ENCODE data around the gene ZNF155. TPM values are rescaled to one million over a fixed set of nuclear protein-coding genes. Genes with fewer than 3 reads are reported as not detected.

The ZNF155 gene
- polyA plus RNA-seq, 3 donors from 2014 or later: 2.1 to 3.0 (median 2.6) TPM

DNA sequence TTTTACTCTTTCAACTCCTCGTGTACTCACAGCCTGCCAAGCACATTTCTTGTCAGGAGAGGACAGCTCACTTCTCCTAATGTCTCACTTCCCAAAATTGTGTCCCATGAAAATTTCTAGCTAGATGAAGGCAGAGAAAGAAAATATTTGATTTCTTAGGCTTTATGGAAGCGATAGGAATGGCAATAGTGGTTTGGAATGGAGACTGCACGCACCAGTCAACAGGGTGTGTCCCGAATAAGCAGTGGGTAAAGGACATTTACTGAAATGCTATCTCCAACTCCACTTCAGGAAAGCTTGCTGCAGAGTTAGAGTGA lies 40.9 kb downstream of the ZNF155 start:
- H3K36me3 Mint-ChIP-seq: peaks cover 38 to 43% (median 40%) of the 10 kb centered on the region in 3 donors
- peaks cover 4 to 41% (median 23%) of the 10 kb centered on the region in 6 donors for H3K9me3 Mint-ChIP-seq
- H3K27ac Mint-ChIP-seq: peak overlapping the region; percentile 81 to 98 (median 92)
- DNase-seq: no peak
- H3K27me3 Mint-ChIP-seq (ENCODE audit: low read depth in 3 of 3): peaks cover 2 to 19% (median 8%) of the 10 kb centered on the region in 3 donors
- peaks cover 22 to 35% of the 10 kb centered on the region in 2 donors for H3K4me1 Mint-ChIP-seq
- peak overlapping the region; percentile 93 to 100 (median 96) for H3K4me3 Mint-ChIP-seq

DNA sequence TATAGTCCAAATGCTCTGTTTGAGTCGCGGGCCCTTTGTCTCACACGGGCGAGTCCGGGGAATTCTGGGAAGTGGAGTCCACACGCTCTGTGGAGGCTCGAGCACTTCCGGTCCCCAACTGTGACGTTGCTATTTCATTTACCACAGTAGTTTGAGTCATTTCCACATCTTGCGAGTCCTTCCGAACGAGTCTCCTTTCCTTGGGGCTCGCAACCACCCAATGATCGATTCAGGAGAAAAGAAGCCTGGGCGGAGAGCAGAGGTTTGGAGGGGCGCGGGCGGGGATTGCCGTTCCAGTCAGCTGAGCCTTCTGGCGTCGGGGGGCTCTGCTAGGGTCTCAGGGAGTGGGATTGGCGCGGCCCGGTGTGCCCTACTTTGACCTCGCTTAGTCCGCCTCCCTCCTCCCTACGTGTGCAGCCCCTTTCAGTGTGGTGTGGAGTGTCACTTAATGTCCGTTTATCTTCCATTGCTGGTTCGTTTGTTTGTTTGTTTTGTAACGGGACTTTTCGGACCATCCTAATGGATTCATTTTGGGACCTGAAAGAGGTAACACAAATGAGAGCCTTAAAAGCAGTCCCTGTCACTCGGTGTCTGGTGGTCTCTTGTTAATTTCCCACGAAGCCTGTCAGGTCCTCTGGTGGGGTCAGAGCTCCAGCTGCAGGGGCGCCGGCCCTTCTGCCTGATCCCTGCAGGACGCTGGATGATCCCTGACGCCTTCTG lies 41.4 kb downstream of the ZNF155 start, which contains the start of gene ZNF222:
TSS of gene ZNF222 (plus strand) at position 163 of the 720 bp plus-strand sequence. CDS start at position 221, 58 bp downstream.
- Mint-ChIP-seq H3K36me3 (peaks cover 43 to 45% (median 44%) of the 10 kb centered on the region in 3 donors), H3K4me3 (peak within 1 kb of the TSS; percentile 93 to 100 (median 96)), H3K4me1 (peaks cover 22 to 35% of the 10 kb centered on the region in 2 donors), H3K27me3 (ENCODE audit: low read depth in 3 of 3) (peaks cover 2 to 19% (median 8%) of the 10 kb centered on the region in 3 donors), H3K27ac (peak within 1 kb of the TSS; percentile 81 to 98 (median 92)), H3K9me3 (peaks cover 9 to 41% (median 26%) of the 10 kb centered on the region in 6 donors)
- peak; percentile 68 to 76 (median 73) for DNase-seq

DNA sequence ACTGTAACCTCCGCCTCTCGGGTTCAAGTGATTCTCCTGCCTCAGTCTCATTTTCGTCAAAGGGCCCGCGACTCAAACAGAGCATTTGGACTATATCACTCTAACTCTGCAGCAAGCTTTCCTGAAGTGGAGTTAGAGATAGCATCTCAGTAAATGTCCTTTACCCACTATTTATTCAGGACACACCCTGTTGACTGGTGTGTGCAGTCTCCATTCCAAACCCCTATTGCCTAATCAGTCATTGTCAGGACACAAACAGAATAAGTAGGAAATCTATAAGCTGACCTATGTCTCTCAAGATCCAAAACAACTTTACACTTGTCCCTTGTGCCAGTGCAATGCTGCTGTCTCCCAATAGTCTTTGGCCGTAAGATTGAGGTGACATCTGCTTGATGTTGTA lies 42.6 kb downstream of the ZNF155 start:
- Mint-ChIP-seq H3K4me3 (peak overlapping the region; percentile 37 to 100 (median 96)), H3K4me1 (peaks cover 22 to 35% of the 10 kb centered on the region in 2 donors), H3K36me3 (peaks cover 51 to 56% (median 54%) of the 10 kb centered on the region in 3 donors), H3K9me3 (peaks cover 16 to 47% (median 36%) of the 10 kb centered on the region in 6 donors), H3K27ac (no peak overlapping the region), H3K27me3 (ENCODE audit: low read depth in 3 of 3) (peaks cover 2 to 12% (median 8%) of the 10 kb centered on the region in 3 donors)
- no peak for DNase-seq

DNA sequence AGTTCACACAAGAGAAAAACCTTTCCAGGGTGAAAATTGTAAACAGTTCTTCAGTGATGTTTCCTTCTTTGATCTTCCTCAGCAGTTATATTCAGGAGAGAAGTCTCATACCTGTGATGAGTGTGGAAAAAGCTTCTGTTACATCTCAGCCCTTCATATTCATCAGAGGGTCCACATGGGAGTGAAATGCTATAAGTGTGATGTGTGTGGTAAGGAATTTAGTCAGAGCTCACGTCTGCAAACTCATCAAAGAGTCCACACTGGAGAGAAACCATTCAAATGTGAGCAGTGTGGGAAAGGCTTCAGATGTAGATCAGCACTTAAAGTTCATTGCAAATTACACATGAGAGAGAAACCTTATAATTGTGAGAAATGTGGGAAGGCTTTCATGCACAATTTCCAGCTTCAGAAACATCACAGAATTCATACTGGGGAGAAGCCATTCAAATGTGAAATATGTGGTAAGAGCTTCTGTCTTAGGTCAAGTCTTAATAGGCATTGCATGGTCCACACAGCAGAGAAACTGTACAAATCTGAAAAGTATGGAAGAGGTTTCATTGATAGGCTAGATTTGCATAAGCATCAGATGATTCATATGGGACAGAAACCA lies 48.1 kb downstream of the ZNF155 start:
- peaks cover 50 to 94% (median 86%) of the 10 kb centered on the region in 6 donors for H3K9me3 Mint-ChIP-seq
- H3K27ac Mint-ChIP-seq: no peak overlapping the region
- no peak overlapping the region for H3K4me3 Mint-ChIP-seq
- H3K36me3 Mint-ChIP-seq: peaks cover 60 to 69% (median 68%) of the 10 kb centered on the region in 3 donors
- no peak for DNase-seq
- H3K27me3 Mint-ChIP-seq (ENCODE audit: low read depth in 3 of 3): peaks cover 0 to 4% (median 3%) of the 10 kb centered on the region in 3 donors
- H3K4me1 Mint-ChIP-seq: peaks cover 3 to 9% of the 10 kb centered on the region in 2 donors

DNA sequence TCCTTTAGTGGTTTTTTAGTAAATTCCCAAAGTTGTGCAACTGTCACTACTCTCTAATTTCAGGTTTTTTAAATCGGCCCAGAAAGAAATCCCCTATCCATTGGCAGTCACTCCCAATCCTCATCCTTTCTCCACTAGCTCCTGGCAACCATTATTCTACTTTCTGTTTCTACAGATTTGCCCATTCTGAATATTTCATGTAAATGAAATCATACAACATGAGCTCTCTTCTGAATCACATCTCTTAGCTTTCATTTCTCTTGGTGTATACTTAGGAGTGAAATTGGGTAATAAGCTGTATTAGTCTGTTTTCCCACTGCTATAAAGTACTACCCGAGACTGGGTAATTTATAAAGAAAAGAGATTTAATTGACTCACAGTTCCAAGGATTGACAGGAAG lies 58.2 kb downstream of the ZNF155 start:
- DNase-seq: no peak
- Mint-ChIP-seq H3K4me3 (no peak overlapping the region), H3K9me3 (peaks cover 21 to 65% (median 36%) of the 10 kb centered on the region in 6 donors), H3K27me3 (ENCODE audit: low read depth in 3 of 3) (peaks cover 4 to 15% (median 6%) of the 10 kb centered on the region in 3 donors), H3K27ac (peak overlapping the region in 1 of 6 donors; percentile 5), H3K36me3 (peaks cover 3 to 20% (median 4%) of the 10 kb centered on the region in 3 donors), H3K4me1 (no peaks in the 10 kb centered on the region)

Other genes starting within 250 kb of the ZNF155 start
- 1 to 10 TPM; 1.9 to 9.3 (median 5.1) TPM for gene SMG9, start 229.2 kb upstream of the ZNF155 start, polyA plus RNA-seq
- under 1 TPM in 2 of 3 donors, not detected in 1; 0.19 to 0.27 TPM for gene KCNN4, start 203.2 kb upstream of the ZNF155 start, polyA plus RNA-seq
- gene LYPD5, start 181.7 kb upstream of the ZNF155 start, polyA plus RNA-seq: 1 to 10 TPM in 1 of 3 donors, not detected in 2; 3.4 TPM
- 1 to 10 TPM in 2 of 3 donors, not detected in 1; 1.7 to 3.2 TPM for gene ZNF283, start 156.9 kb upstream of the ZNF155 start, polyA plus RNA-seq
- 1 to 10 TPM; 1.6 to 5.5 (median 2.3) TPM for gene ZNF404, start 100.2 kb upstream of the ZNF155 start, polyA plus RNA-seq
- 10 to 100 TPM in 1 of 3 donors, 1 to 10 TPM in 2; 6.5 to 15.9 (median 7.7) TPM for gene ZNF45, start 48.9 kb upstream of the ZNF155 start, polyA plus RNA-seq
- gene ZNF221, start 33.0 kb upstream of the ZNF155 start, polyA plus RNA-seq: 1 to 10 TPM in 1 of 3 donors, under 1 TPM in 1, not detected in 1; 0.67 to 3.0 TPM
- gene ZNF230, start 18.8 kb downstream of the ZNF155 start, polyA plus RNA-seq: 1 to 10 TPM; 1.7 to 2.8 (median 2.5) TPM
- 1 to 10 TPM in 2 of 3 donors, not detected in 1; 2.3 to 3.4 TPM for gene ZNF222, start 41.2 kb downstream of the ZNF155 start, polyA plus RNA-seq
- gene ZNF223, start 67.8 kb downstream of the ZNF155 start, polyA plus RNA-seq: 1 to 10 TPM; 1.7 to 2.5 (median 2.3) TPM
- under 1 TPM; 0.24 to 0.99 (median 0.84) TPM for gene ZNF284, start 88.0 kb downstream of the ZNF155 start, polyA plus RNA-seq
- 10 to 100 TPM in 1 of 3 donors, 1 to 10 TPM in 2; 5.8 to 11.6 (median 7.2) TPM for gene ZNF224, start 110.2 kb downstream of the ZNF155 start, polyA plus RNA-seq
- 1 to 10 TPM; 1.2 to 4.8 (median 2.4) TPM for gene ZNF225, start 129.2 kb downstream of the ZNF155 start, polyA plus RNA-seq
- 1 to 10 TPM; 2.7 to 7.4 (median 6.1) TPM for gene ZNF234, start 157.4 kb downstream of the ZNF155 start, polyA plus RNA-seq
- 10 to 100 TPM; 23.1 to 41.4 (median 24.3) TPM for gene ZNF226, start 180.9 kb downstream of the ZNF155 start, polyA plus RNA-seq
- 10 to 100 TPM in 2 of 3 donors, 1 to 10 TPM in 1; 6.5 to 15.4 (median 12.8) TPM for gene ZNF227, start 228.3 kb downstream of the ZNF155 start, polyA plus RNA-seq